Sigmoid colon (tissue), 7 donors: ENCODE data around the gene KLRC4. TPM values are rescaled to one million over a fixed set of nuclear protein-coding genes. Genes with fewer than 3 reads are reported as not detected.
"Not testable (repeated sequence)": the region's sequence is repeated elsewhere in the genome, so short reads cannot be mapped to it uniquely, and the experiment has no call there.

Experiments
- DNase-seq: peaks from one replicate; pipeline ENCODE4 v3.0.0-alpha.2; 2019
- H3K27ac ChIP-seq, 4 donors: fragments of 200-600 bp; sonication (generic); one replicate each; pipeline ENCODE4 v1.5.1; 2016 to 2019; ENCODE audit warnings: mild to moderate bottlenecking in 1 of 4
- H3K27me3 ChIP-seq, 3 donors: fragments of 200-600 bp; sonication (generic); one replicate each; pipeline ENCODE4 v1.5.1; 2019; ENCODE audit warnings: mild to moderate bottlenecking in 1 of 3
- H3K36me3 ChIP-seq, 4 donors: fragments of 200-600 bp; sonication (generic); one replicate each; pipeline ENCODE4 v1.5.1; 2016 to 2019
- H3K4me1 ChIP-seq, 4 donors: fragments of 200-600 bp; sonication (generic); one replicate each; pipeline ENCODE4 v1.5.1; 2017 to 2019
- H3K4me3 ChIP-seq, 4 donors: fragments of 200-600 bp; sonication (generic); one replicate each; pipeline ENCODE4 v1.5.1; 2017 to 2019; ENCODE audit warnings: mild to moderate bottlenecking in 2 of 4, moderate library complexity in 1 of 4
- H3K9me3 ChIP-seq, 4 donors: fragments of 200-600 bp in 3 of 4; sonication (generic) in 3 of 4; one replicate each; pipeline versions ENCODE4 v1.5.1 to v1.6.1; 2013 to 2019
- EP300 ChIP-seq, 4 donors: sonication (generic); formaldehyde crosslinking; IDR thresholded peaks; one replicate each; pipeline ENCODE4 v1.6.1; 2017; ENCODE audit warnings: antibody characterized with exemption in 4 of 4
- POLR2A ChIP-seq, 2 donors: fragments of 450-650 bp; IDR thresholded peaks; one replicate each; pipeline ENCODE4 v1.6.1; 2016; ENCODE audit warnings: antibody characterized with exemption in 2 of 2, mild to moderate bottlenecking in 2 of 2, moderate library complexity in 2 of 2
- POLR2AphosphoS5 ChIP-seq, 4 donors: sonication (generic); formaldehyde crosslinking; IDR thresholded peaks; one replicate each; pipeline ENCODE4 v1.6.1; 2017; ENCODE audit warnings: antibody characterized with exemption in 4 of 4
- WGBS, 2 donors: extraction: QIAGEN DNeasy Blood & Tissue Kit; methylation state at CpG; one replicate each; pipeline ENCODE4 v1.1.7; 2013; 5-methylcytosine and 5-hydroxymethylcytosine counted together
- intact Hi-C: fragments of 100-400 bp; cut with DNase I; formaldehyde crosslinking; loops from one replicate; pipeline ENCODE4 v1.15.1; 2023
- polyA plus RNA-seq, 3 donors: library from polyadenylated mRNA; stranded (reverse); fragments of 200-250 nt; gene quantifications; one replicate each; pipeline ENCODE4 v1.2.3, GENCODE V29; 2013
- total RNA-seq, 4 donors: library from RNA; depleted of rRNA; stranded (reverse); fragments of >200 nt; gene quantifications; one replicate each; pipeline ENCODE4 v1.1.0, GENCODE V29; 2016
- TF ChIP-seq, protein P1 (sequence below), 4 experiments: fragments of 450-650 bp in 3 of 4; fragments of 200-600 bp in 1 of 4; IDR thresholded peaks; one replicate each; pipeline ENCODE4 v1.5.1; 2016 to 2019; ENCODE audit warnings: antibody characterized with exemption in 4 of 4, mild to moderate bottlenecking in 3 of 4, moderate library complexity in 2 of 4
- donor health status: healthy with polysubstance abuse.
- donor health status: Bipolar disorder and iron deficiency.
- donor health status: healthy.

Gene KLRC4
- total and polyA plus RNA-seq, 7 donors, result 0.23 to 0.54 TPM; not detected in 5

- WGBS, 2 donors, result 36 to 77% methylated on average over 7 of the region's 7 CpGs
- no peaks in the 10 kb centered on the region for H3K36me3 ChIP-seq
- peaks cover 0 to 16% (median 14%) of the 10 kb centered on the region in 4 donors for H3K4me1 ChIP-seq
- H3K27me3 ChIP-seq, result no peaks in the 10 kb centered on the region
- H3K4me3 ChIP-seq, result no peak overlapping the region
- peak overlapping the region in 1 of 4 donors; percentile 6 for H3K27ac ChIP-seq
- TF ChIP-seq EP300 (IDR thresholded peaks at IDR 0.05), result no peak
- TF ChIP-seq, protein P1, sequence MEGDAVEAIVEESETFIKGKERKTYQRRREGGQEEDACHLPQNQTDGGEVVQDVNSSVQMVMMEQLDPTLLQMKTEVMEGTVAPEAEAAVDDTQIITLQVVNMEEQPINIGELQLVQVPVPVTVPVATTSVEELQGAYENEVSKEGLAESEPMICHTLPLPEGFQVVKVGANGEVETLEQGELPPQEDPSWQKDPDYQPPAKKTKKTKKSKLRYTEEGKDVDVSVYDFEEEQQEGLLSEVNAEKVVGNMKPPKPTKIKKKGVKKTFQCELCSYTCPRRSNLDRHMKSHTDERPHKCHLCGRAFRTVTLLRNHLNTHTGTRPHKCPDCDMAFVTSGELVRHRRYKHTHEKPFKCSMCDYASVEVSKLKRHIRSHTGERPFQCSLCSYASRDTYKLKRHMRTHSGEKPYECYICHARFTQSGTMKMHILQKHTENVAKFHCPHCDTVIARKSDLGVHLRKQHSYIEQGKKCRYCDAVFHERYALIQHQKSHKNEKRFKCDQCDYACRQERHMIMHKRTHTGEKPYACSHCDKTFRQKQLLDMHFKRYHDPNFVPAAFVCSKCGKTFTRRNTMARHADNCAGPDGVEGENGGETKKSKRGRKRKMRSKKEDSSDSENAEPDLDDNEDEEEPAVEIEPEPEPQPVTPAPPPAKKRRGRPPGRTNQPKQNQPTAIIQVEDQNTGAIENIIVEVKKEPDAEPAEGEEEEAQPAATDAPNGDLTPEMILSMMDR (IDR thresholded peaks at IDR 0.05), result no peak
- TF ChIP-seq POLR2AphosphoS5 (IDR thresholded peaks at IDR 0.05), result peak in 3 of 4 donors; percentile 35 to 51 (median 36)
- no peak for TF ChIP-seq POLR2A (IDR thresholded peaks at IDR 0.05)
- intact Hi-C loops, result no loop called here
- DNase-seq, result peak; percentile 81
- H3K9me3 ChIP-seq, result no peaks in the 10 kb centered on the region
These were observed 17.1 kb downstream of the KLRC4 start for GRCh38 chr12:10392394-10392930.

DNA sequence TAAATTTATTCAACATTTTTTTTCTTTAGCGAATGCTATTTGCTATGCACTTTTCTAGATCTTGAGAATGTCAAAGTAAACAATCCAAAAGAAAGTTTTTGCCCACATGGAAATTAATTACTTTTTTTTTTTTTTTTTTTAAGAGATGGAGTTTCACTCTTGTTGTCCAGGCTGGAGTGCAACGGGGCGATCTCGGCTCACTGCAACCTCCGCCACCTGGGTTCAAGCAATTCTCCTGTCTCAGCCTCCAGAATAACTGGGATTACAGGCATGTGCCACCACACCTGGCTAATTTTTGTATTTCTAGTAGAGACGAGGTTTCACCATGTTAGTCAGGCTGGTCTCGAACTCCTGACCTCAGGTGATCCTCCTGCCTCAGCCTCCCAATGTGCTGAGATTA is 18.6 kb downstream of the KLRC4 start:
- H3K36me3 ChIP-seq, DNase-seq, H3K27ac ChIP-seq, H3K4me3 ChIP-seq, intact Hi-C loops, H3K9me3 ChIP-seq, H3K27me3 ChIP-seq: not testable (repeated sequence)
- peaks cover 0 to 16% (median 14%) of the 10 kb centered on the region in 4 donors for H3K4me1 ChIP-seq
- 94 to 95% methylated on average over 7 of the region's 7 CpGs for WGBS, 2 donors

DNA sequence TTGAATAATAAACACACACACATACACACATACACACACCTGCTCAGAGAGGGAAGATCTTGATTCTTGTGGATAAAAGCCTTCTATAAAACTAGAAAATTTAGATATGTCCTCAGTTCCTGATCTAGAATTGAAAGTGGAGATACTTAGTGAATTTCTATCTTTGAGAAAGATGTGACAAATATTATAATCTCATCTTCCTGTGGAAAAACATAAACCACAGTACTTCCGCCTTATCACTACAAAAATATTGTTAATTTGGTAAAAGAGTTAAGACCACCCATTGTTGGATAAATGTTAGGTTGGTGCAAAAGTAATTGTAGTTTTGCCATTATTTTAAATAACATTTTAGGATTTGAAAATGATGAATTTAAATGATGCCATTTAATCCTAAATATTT is 19.7 kb downstream of the KLRC4 start, which contains the start of gene KLRK1:
Gene KLRK1 (minus strand): TSS at position 138 of the 400 bp plus-strand sequence. CDS start 1,231 bp downstream, outside the sequence.
- no peaks in the 10 kb centered on the region for H3K27me3 ChIP-seq
- H3K27ac ChIP-seq, result no peak within 1 kb of the TSS
- no peak within 1 kb of the TSS for H3K4me3 ChIP-seq
- no peaks in the 10 kb centered on the region for H3K9me3 ChIP-seq
- no peak for TF ChIP-seq EP300 (IDR thresholded peaks at IDR 0.05)
- TF ChIP-seq, protein P1 (IDR thresholded peaks at IDR 0.05), result no peak
- DNase-seq, result no peak
- 61 to 89% methylated on average over 1 of the region's 1 CpG for WGBS, 2 donors
- intact Hi-C loops, result no loop called here
- no peaks in the 10 kb centered on the region for H3K36me3 ChIP-seq
- peaks cover 0 to 7% (median 5%) of the 10 kb centered on the region in 4 donors for H3K4me1 ChIP-seq

- Histone ChIP-seq H3K27ac (no peak overlapping the region), H3K36me3 (no peaks in the 10 kb centered on the region), H3K9me3 (peaks cover 0 to 4% (median 0%) of the 10 kb centered on the region in 4 donors), H3K4me1 (peaks cover 0 to 7% (median 5%) of the 10 kb centered on the region in 4 donors), H3K27me3 (no peaks in the 10 kb centered on the region), H3K4me3 (no peak overlapping the region)
- 64 to 84% methylated on average over 9 of the region's 9 CpGs for WGBS, 2 donors
- no peak for DNase-seq
- TF ChIP-seq POLR2AphosphoS5 (IDR thresholded peaks at IDR 0.05) (no peak), POLR2A (IDR thresholded peaks at IDR 0.05) (no peak), EP300 (IDR thresholded peaks at IDR 0.05) (no peak)
- TF ChIP-seq, protein P1 (IDR thresholded peaks at IDR 0.05), result no peak
- intact Hi-C loops, result no loop called here
These were observed 20.7 kb downstream of the KLRC4 start for GRCh38 chr12:10388624-10389413.

DNA sequence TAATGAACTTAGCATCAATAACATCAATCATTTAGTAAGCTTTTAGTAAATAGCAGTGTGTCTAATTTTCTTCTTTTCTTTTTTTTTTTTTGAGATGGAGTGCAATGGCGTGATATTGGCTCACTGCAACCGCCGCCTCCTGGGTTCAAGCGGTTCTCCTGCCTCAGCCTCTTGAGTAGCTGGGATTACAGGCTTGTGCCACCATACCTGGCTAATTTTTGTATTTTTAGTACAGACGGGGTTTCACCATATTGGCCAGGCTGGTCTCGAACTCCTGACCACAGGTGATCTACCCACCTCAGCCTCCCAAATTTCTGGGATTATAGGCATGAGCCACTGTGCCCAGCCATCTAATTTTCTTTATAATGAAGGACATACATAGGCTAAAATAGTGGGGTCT is 22.1 kb downstream of the KLRC4 start:
- H3K9me3 ChIP-seq, H3K4me3 ChIP-seq, DNase-seq, H3K27me3 ChIP-seq, intact Hi-C loops, H3K4me1 ChIP-seq, H3K36me3 ChIP-seq, H3K27ac ChIP-seq: not testable (repeated sequence)
- WGBS, 2 donors, result 86 to 91% methylated on average over 6 of the region's 6 CpGs
